Breast epithelium (tissue), 4 donors: ENCODE measurements around the gene AMT. TPM values are rescaled to one million over a fixed set of nuclear protein-coding genes. Genes with fewer than 3 reads are reported as not detected.
A peak's percentile ranks its signal among the peaks of the same experiment; 100 is the strongest.
"Not testable (repeated sequence)": the region's sequence is repeated elsewhere in the genome, so short reads cannot be mapped to it uniquely, and the experiment has no call there.

Experiments
- DNase-seq, 2 donors: peaks; one replicate each; pipeline ENCODE4 v3.0.0-alpha.2; 2019; ENCODE audit warnings: low spot score in 2 of 2
- H3K27ac ChIP-seq, 2 donors: fragments of 200-600 bp; sonication (generic) in 1 of 2; one replicate each; pipeline ENCODE4 v1.5.1; 2016 to 2019; ENCODE audit warnings: mild to moderate bottlenecking in 1 of 2
- H3K27me3 ChIP-seq, 2 donors: fragments of 200-600 bp; sonication (generic) in 1 of 2; one replicate each; pipeline versions ENCODE4 v1.5.1 to v1.6.0; 2017 to 2019; ENCODE audit warnings: control low read depth in 1 of 2, mild to moderate bottlenecking in 1 of 2
- H3K36me3 ChIP-seq: fragments of 200-600 bp; one replicate; pipeline ENCODE4 v1.5.1; 2019
- H3K4me1 ChIP-seq, 2 donors: fragments of 200-600 bp; sonication (generic); one replicate each; pipeline ENCODE4 v1.5.1; 2016 to 2019; ENCODE audit warnings: control low read depth in 1 of 2
- H3K4me3 ChIP-seq, 3 donors: fragments of 200-600 bp; sonication (generic); 1 replicate in 2 of 3; 2 replicates in 1 of 3; pipeline ENCODE4 v1.5.1; 2016 to 2019; ENCODE audit warnings: mild to moderate bottlenecking in 3 of 3, moderate library complexity in 2 of 3
- H3K9me3 ChIP-seq, 2 donors: fragments of 200-600 bp; sonication (generic) in 1 of 2; one replicate each; pipeline ENCODE4 v1.5.1; 2016 to 2019; ENCODE audit warnings: control low read depth in 1 of 2
- POLR2A ChIP-seq: fragments of 450-650 bp; IDR thresholded peaks from one replicate; pipeline ENCODE4 v1.6.1; 2016; ENCODE audit warnings: antibody characterized with exemption, mild to moderate bottlenecking, moderate library complexity
- POLR2AphosphoS5 ChIP-seq, 3 donors: sonication (generic); formaldehyde crosslinking; IDR thresholded peaks; one replicate each; pipeline ENCODE4 v1.6.1; 2017; ENCODE audit warnings: antibody characterized with exemption in 3 of 3
- intact Hi-C: fragments of 100-400 bp; cut with DNase I; formaldehyde crosslinking; loops from one replicate; pipeline ENCODE4 v1.15.1; 2023; ENCODE audit warnings: low total_unique reads
- total RNA-seq, 3 donors: library from RNA; depleted of rRNA; stranded (reverse); fragments of >200 nt; gene quantifications; one replicate each; pipeline ENCODE4 v1.1.0, GENCODE V29; 2016
- TF ChIP-seq, protein P1 (sequence below), 3 donors: fragments of 450-650 bp; IDR thresholded peaks; one replicate each; pipeline ENCODE4 v1.5.1; 2016 to 2017; ENCODE audit warnings: antibody characterized with exemption in 3 of 3, mild to moderate bottlenecking in 3 of 3, moderate library complexity in 3 of 3

Gene AMT
- total RNA-seq, 3 donors from 2014 or later: 2.7 to 8.3 (median 3.6) TPM

DNA sequence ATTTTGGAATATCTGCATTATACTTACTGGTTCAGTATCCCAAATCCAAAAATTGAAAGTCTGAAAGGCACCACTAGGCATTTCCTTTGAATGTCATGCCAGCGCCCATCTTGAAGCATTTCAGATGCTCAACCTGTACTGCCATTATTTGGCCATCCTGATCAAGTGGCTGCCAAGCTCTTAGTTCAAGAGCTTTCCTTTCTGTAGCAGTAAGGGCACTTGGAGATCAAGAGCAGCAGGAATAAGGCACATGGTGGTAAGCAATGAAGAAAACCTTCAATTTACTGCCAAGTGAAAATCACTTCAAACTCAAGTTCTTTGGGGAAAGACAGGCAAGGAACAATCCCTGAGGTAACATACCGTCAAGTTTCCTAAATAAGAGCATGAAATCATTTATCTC is 20.5 kb downstream of the AMT start:
- peaks cover 0 to 4% of the 10 kb centered on the region in 2 donors for H3K4me1 ChIP-seq
- H3K27ac ChIP-seq: no peak overlapping the region
- intact Hi-C loops: no loop called here
- no peaks in the 10 kb centered on the region for H3K27me3 ChIP-seq
- H3K4me3 ChIP-seq: no peak overlapping the region
- DNase-seq: no peak
- no peaks in the 10 kb centered on the region for H3K9me3 ChIP-seq
- H3K36me3 ChIP-seq: no peaks in the 10 kb centered on the region
- TF ChIP-seq POLR2AphosphoS5 (IDR thresholded peaks at IDR 0.05) (no peak), POLR2A (no peak)
- TF ChIP-seq, protein P1, sequence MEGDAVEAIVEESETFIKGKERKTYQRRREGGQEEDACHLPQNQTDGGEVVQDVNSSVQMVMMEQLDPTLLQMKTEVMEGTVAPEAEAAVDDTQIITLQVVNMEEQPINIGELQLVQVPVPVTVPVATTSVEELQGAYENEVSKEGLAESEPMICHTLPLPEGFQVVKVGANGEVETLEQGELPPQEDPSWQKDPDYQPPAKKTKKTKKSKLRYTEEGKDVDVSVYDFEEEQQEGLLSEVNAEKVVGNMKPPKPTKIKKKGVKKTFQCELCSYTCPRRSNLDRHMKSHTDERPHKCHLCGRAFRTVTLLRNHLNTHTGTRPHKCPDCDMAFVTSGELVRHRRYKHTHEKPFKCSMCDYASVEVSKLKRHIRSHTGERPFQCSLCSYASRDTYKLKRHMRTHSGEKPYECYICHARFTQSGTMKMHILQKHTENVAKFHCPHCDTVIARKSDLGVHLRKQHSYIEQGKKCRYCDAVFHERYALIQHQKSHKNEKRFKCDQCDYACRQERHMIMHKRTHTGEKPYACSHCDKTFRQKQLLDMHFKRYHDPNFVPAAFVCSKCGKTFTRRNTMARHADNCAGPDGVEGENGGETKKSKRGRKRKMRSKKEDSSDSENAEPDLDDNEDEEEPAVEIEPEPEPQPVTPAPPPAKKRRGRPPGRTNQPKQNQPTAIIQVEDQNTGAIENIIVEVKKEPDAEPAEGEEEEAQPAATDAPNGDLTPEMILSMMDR (IDR thresholded peaks at IDR 0.05): no peak

DNA sequence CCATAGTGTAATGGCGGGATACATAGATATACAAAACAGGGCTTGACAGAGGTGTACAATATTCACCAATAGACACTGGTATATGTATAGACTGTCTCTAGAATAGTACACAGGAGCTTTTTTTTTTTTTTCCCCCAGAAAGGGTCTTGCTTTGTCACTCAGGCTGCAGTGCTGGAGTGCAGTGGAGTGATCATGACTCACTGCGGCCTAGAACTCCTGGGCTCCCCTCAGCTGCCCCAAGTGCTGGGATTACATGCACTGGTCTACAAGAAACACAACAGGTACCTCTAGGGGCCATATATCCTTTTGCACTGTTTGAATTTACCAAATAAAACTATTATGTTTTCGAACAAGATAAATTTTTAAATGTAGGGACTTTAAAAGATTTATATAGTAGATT is 22.8 kb downstream of the AMT start:
- Histone ChIP-seq H3K9me3 (no peaks in the 10 kb centered on the region), H3K36me3 (no peaks in the 10 kb centered on the region), H3K27me3 (no peaks in the 10 kb centered on the region), H3K4me3 (no peak overlapping the region), H3K27ac (no peak overlapping the region), H3K4me1 (no peaks in the 10 kb centered on the region)
- no peak for TF ChIP-seq POLR2AphosphoS5 (IDR thresholded peaks at IDR 0.05)
- TF ChIP-seq POLR2A: no peak
- TF ChIP-seq, protein P1 (IDR thresholded peaks at IDR 0.05): no peak
- intact Hi-C loops: no loop called here
- no peak for DNase-seq

DNA sequence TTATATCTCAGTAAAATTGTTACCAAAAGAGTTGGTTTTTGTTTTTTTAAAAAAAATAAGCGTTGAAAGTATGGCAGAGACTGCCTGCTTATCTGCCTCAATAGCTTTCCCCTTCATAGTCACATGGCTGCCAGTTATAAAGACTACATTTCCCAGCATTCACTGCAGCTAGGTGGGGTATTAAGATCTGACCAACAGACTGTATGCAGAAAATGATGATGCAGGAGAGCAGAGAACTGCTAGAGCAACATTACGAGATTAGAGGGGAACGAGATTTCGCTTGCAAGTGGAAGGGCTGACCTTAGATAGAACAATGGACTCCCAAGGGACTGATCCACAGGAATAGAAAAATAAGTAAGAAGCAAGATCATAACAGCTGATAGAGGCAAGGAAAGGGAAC is 24.8 kb downstream of the AMT start:
- Histone ChIP-seq H3K9me3 (no peaks in the 10 kb centered on the region), H3K4me1 (no peaks in the 10 kb centered on the region), H3K4me3 (no peak overlapping the region), H3K27me3 (no peaks in the 10 kb centered on the region), H3K36me3 (no peaks in the 10 kb centered on the region), H3K27ac (peak overlapping the region in 1 of 2 donors; percentile 20)
- intact Hi-C loops: no loop called here
- TF ChIP-seq POLR2A (no peak), POLR2AphosphoS5 (IDR thresholded peaks at IDR 0.05) (no peak)
- TF ChIP-seq, protein P1 (IDR thresholded peaks at IDR 0.05): no peak
- no peak for DNase-seq

DNA sequence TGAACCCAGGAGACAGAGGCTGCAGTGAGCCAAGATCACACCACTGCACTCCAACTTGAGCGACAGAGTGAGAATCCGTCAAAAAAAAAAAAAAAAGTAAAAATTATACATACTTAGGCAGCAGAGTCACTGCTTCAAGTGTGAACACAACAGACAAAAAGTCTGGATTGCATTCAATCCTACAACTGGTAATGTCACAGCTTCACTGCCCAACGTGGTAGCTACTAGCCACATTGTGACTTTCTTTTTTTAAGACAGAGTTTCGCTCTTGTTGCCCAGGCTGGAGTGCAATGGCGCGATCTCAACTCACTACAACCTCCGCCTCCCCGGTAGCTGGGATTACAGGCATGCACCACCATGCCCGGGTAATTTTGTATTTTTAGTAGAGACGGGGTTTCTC is 31.0 kb downstream of the AMT start:
- H3K36me3 ChIP-seq, H3K27ac ChIP-seq, intact Hi-C loops, DNase-seq, H3K9me3 ChIP-seq, H3K4me1 ChIP-seq, H3K27me3 ChIP-seq, H3K4me3 ChIP-seq: not testable (repeated sequence)

DNA sequence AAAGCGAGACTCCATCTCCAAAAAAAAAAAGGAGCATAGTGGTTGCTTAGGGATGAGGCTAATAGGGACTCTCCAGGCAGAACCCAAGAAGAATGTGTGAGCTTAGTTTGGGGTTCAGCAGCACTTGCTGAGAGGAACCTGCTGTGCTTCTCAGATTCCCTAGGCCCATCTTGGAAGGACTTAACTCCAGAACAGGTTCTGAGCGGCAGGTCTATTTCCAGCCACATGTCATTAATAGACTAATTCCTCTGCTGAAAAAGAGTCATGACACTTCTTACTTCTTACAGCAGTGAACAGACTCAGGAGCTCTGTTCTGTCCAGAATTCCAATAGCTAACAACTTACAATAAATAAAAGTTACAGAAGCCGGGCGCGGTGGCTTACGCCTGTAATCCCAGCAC is 33.0 kb downstream of the AMT start:
- intact Hi-C loops: no loop called here
- DNase-seq: no peak
- H3K4me1 ChIP-seq: no peaks in the 10 kb centered on the region

More for the DNA sequence above, 33.0 kb downstream of the AMT start:
- no peaks in the 10 kb centered on the region for H3K27me3 ChIP-seq
- TF ChIP-seq POLR2A (no peak), POLR2AphosphoS5 (IDR thresholded peaks at IDR 0.05) (no peak)
- TF ChIP-seq, protein P1 (IDR thresholded peaks at IDR 0.05): no peak
- H3K9me3 ChIP-seq: no peaks in the 10 kb centered on the region
- no peaks in the 10 kb centered on the region for H3K36me3 ChIP-seq
- H3K27ac ChIP-seq: no peak overlapping the region
- H3K4me3 ChIP-seq: no peak overlapping the region
